K562 (cell line): Measurements from ENCODE around the gene NUFIP1. TPM values are rescaled to one million over a fixed set of nuclear protein-coding genes. Genes with fewer than 3 reads are reported as not detected.

ENCODE experiments used
- ETV5 ChIP-seq: sonication (generic); formaldehyde crosslinking; IDR thresholded peaks from 2 replicates; pipeline ENCODE4 v1.4.0; 2020; ENCODE audit warnings: low read depth, mild to moderate bottlenecking, missing genetic modification reagents
- NCOA1 ChIP-seq: fragments of 450-650 bp; IDR thresholded peaks from 2 replicates; pipeline ENCODE4 v1.6.1; 2016; ENCODE audit warnings: low read depth
- PPARD ChIP-seq: fragments of 250-450 bp; sonication (Bioruptor Pico); IDR thresholded peaks from 2 replicates; pipeline ENCODE4 v1.8.0; 2022; ENCODE audit warnings: inconsistent platforms, mild to moderate bottlenecking, moderate library complexity
- RFX5 ChIP-seq: IDR thresholded peaks from 2 replicates; pipeline ENCODE4 v1.6.1; 2011; ENCODE audit warnings: low read depth, mild to moderate bottlenecking, improper control_type of control experiment, low read length
- ZNF551 ChIP-seq: fragments of 250-450 bp; sonication (Bioruptor Pico); IDR thresholded peaks from 2 replicates; pipeline ENCODE4 v1.5.0; 2021; ENCODE audit warnings: mild to moderate bottlenecking, moderate library complexity
- polyA plus RNA-seq, 8 experiments: library from polyadenylated mRNA; depleted of rRNA in 4 of 8; stranded (reverse) in 5 of 8; unstranded in 3 of 8; fragments of >200 nt; fragmentation: Nextera tagmentation in 2 of 8; fragmentation: Illumina TruSeq in 1 of 8; extraction: Ambion mirVana in 2 of 8; extraction: Trizol in 1 of 8; gene quantifications; 2 replicates each; pipeline versions ENCODE4 v1.2.1 to v1.2.3, GENCODE V29; 2011 to 2014; ENCODE audit warnings: inconsistent platforms in 1 of 8, missing spikeins in 1 of 8
- total RNA-seq, 7 experiments: library from RNA; depleted of rRNA in 6 of 7; stranded (reverse); fragments of >200 nt in 6 of 7; fragmentation: Illumina TruSeq in 2 of 7; extraction: Trizol in 2 of 7; gene quantifications; 2 replicates each; pipeline versions ENCODE4 v1.2.1 to v1.2.3, GENCODE V29; 2011 to 2021; ENCODE audit warnings: low replicate concordance in 1 of 7
- TF ChIP-seq, protein P1 (sequence below): fragments of 450-650 bp; IDR thresholded peaks from 2 replicates; pipeline ENCODE4 v1.6.1; 2017; ENCODE audit warnings: antibody characterized with exemption, mild to moderate bottlenecking
- TF ChIP-seq, protein P2 (sequence below): sonication (generic); formaldehyde crosslinking; IDR thresholded peaks from 2 replicates; pipeline ENCODE4 v1.8.1; 2023; ENCODE audit warnings: missing genetic modification reagents, mild to moderate bottlenecking, borderline replicate concordance
- TF ChIP-seq, protein P3 (sequence below): fragments of 450-650 bp; formaldehyde crosslinking; IDR thresholded peaks from 2 replicates; pipeline ENCODE4 v1.4.0; 2020; ENCODE audit warnings: mild to moderate bottlenecking, moderate library complexity

The NUFIP1 gene
- total and polyA plus RNA-seq, 9 of the 15 experiments (the other 6 are each of a cell fraction or from before 2014, with no cell fraction given) = 2.6 to 9.7 (median 4.1) TPM

DNA sequence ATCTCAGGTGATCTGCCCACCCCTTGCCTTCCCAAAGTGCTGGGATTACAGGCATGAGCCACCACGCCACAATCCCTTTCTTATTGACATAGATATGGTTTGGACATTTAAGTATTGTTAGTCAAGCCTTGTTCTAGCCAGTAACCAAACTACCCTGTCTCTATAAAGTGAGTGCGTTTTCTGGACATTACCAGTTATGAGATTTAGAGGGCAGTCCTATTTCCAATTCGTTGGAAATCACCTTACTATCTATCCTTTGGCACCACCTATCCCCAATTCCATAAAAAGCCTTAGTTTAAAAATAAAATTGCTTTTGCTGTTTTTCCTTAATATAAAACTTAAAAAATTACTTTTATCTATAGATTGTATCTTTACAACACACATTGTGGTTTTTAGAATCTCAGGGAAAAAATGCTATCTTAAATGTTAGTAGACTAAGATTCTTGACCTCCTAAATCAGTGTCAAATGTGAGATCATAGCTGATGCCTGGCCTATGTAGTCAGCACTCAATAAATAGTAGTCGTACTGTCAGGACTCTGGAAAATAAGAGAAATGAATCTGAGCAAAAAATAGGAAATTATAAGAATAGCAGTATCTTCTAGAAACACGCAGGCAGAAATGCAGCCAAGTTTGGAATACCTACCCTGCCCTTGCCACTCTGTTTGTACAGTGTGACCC lies 57.0 kb downstream of the NUFIP1 start (continued):
- TF ChIP-seq, protein P1, sequence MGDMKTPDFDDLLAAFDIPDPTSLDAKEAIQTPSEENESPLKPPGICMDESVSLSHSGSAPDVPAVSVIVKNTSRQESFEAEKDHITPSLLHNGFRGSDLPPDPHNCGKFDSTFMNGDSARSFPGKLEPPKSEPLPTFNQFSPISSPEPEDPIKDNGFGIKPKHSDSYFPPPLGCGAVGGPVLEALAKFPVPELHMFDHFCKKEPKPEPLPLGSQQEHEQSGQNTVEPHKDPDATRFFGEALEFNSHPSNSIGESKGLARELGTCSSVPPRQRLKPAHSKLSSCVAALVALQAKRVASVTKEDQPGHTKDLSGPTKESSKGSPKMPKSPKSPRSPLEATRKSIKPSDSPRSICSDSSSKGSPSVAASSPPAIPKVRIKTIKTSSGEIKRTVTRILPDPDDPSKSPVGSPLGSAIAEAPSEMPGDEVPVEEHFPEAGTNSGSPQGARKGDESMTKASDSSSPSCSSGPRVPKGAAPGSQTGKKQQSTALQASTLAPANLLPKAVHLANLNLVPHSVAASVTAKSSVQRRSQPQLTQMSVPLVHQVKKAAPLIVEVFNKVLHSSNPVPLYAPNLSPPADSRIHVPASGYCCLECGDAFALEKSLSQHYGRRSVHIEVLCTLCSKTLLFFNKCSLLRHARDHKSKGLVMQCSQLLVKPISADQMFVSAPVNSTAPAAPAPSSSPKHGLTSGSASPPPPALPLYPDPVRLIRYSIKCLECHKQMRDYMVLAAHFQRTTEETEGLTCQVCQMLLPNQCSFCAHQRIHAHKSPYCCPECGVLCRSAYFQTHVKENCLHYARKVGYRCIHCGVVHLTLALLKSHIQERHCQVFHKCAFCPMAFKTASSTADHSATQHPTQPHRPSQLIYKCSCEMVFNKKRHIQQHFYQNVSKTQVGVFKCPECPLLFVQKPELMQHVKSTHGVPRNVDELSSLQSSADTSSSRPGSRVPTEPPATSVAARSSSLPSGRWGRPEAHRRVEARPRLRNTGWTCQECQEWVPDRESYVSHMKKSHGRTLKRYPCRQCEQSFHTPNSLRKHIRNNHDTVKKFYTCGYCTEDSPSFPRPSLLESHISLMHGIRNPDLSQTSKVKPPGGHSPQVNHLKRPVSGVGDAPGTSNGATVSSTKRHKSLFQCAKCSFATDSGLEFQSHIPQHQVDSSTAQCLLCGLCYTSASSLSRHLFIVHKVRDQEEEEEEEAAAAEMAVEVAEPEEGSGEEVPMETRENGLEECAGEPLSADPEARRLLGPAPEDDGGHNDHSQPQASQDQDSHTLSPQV = no peak
- TF ChIP-seq ZNF551 (CRISPR knock-in tag) = no peak
- TF ChIP-seq, protein P2, sequence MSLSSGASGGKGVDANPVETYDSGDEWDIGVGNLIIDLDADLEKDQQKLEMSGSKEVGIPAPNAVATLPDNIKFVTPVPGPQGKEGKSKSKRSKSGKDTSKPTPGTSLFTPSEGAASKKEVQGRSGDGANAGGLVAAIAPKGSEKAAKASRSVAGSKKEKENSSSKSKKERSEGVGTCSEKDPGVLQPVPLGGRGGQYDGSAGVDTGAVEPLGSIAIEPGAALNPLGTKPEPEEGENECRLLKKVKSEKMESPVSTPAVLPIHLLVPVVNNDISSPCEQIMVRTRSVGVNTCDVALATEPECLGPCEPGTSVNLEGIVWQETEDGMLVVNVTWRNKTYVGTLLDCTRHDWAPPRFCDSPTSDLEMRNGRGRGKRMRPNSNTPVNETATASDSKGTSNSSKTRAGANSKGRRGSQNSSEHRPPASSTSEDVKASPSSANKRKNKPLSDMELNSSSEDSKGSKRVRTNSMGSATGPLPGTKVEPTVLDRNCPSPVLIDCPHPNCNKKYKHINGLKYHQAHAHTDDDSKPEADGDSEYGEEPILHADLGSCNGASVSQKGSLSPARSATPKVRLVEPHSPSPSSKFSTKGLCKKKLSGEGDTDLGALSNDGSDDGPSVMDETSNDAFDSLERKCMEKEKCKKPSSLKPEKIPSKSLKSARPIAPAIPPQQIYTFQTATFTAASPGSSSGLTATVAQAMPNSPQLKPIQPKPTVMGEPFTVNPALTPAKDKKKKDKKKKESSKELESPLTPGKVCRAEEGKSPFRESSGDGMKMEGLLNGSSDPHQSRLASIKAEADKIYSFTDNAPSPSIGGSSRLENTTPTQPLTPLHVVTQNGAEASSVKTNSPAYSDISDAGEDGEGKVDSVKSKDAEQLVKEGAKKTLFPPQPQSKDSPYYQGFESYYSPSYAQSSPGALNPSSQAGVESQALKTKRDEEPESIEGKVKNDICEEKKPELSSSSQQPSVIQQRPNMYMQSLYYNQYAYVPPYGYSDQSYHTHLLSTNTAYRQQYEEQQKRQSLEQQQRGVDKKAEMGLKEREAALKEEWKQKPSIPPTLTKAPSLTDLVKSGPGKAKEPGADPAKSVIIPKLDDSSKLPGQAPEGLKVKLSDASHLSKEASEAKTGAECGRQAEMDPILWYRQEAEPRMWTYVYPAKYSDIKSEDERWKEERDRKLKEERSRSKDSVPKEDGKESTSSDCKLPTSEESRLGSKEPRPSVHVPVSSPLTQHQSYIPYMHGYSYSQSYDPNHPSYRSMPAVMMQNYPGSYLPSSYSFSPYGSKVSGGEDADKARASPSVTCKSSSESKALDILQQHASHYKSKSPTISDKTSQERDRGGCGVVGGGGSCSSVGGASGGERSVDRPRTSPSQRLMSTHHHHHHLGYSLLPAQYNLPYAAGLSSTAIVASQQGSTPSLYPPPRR (CRISPR knock-in tag) = no peak
- no peak for TF ChIP-seq PPARD (CRISPR knock-in tag)
- no peak for TF ChIP-seq RFX5
- TF ChIP-seq ETV5 = no peak
- TF ChIP-seq, protein P3, sequence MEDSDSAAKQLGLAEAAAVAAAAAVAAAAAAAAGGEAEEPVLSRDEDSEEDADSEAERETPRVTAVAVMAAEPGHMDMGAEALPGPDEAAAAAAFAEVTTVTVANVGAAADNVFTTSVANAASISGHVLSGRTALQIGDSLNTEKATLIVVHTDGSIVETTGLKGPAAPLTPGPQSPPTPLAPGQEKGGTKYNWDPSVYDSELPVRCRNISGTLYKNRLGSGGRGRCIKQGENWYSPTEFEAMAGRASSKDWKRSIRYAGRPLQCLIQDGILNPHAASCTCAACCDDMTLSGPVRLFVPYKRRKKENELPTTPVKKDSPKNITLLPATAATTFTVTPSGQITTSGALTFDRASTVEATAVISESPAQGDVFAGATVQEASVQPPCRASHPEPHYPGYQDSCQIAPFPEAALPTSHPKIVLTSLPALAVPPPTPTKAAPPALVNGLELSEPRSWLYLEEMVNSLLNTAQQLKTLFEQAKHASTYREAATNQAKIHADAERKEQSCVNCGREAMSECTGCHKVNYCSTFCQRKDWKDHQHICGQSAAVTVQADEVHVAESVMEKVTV (CRISPR knock-in tag) = no peak
- TF ChIP-seq NCOA1 = no peak
